Measurements from ENCODE around the gene LTA4H. TPM values are rescaled to one million over a fixed set of nuclear protein-coding genes. Genes with fewer than 3 reads are reported as not detected.
A peak's percentile ranks its signal among the peaks of the same experiment; 100 is the strongest.

LTA4H gene
- total and polyA plus RNA-seq, 9 donors: 82.8 to 282 (median 106) TPM

DNA sequence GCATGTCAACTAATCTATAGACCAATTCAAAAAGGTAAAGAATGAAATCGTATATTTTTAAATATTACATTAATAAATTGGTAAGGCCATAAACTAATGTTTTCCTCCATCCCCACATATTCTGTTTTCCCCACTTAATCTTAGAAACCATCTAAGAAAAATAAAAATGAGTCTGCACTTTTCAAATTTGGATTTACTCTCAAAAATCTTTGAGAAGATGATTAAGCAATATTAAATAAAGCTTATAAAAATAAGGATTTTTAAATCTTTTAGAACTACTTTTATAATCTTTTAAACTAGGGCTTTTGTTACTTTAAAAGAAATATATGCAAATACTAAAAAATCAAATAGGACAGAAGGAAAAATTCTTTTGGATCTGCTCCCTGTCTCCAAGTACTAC, 28.7 kb downstream of the LTA4H start:
- no peak overlapping the region for H3K4me3 ChIP-seq
- no peaks in the 10 kb centered on the region for H3K27me3 ChIP-seq
- no peaks in the 10 kb centered on the region for H3K4me1 ChIP-seq (ENCODE audit: insufficient read depth)
- intact Hi-C loops (cut with DNase I): no loop called here
- no peaks in the 10 kb centered on the region for H3K9me3 ChIP-seq
- H3K27ac ChIP-seq: no peak overlapping the region
- TF ChIP-seq, protein P1, sequence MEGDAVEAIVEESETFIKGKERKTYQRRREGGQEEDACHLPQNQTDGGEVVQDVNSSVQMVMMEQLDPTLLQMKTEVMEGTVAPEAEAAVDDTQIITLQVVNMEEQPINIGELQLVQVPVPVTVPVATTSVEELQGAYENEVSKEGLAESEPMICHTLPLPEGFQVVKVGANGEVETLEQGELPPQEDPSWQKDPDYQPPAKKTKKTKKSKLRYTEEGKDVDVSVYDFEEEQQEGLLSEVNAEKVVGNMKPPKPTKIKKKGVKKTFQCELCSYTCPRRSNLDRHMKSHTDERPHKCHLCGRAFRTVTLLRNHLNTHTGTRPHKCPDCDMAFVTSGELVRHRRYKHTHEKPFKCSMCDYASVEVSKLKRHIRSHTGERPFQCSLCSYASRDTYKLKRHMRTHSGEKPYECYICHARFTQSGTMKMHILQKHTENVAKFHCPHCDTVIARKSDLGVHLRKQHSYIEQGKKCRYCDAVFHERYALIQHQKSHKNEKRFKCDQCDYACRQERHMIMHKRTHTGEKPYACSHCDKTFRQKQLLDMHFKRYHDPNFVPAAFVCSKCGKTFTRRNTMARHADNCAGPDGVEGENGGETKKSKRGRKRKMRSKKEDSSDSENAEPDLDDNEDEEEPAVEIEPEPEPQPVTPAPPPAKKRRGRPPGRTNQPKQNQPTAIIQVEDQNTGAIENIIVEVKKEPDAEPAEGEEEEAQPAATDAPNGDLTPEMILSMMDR (IDR thresholded peaks at IDR 0.05): no peak
- TF ChIP-seq EP300 (IDR thresholded peaks at IDR 0.05) (no peak), POLR2A (IDR thresholded peaks at IDR 0.05) (no peak)
- 92 to 98% (median 96%) methylated on average over 1 of the region's 1 CpG for WGBS, 3 donors
- no peaks in the 10 kb centered on the region for H3K36me3 ChIP-seq
- DNase-seq: no peak

DNA sequence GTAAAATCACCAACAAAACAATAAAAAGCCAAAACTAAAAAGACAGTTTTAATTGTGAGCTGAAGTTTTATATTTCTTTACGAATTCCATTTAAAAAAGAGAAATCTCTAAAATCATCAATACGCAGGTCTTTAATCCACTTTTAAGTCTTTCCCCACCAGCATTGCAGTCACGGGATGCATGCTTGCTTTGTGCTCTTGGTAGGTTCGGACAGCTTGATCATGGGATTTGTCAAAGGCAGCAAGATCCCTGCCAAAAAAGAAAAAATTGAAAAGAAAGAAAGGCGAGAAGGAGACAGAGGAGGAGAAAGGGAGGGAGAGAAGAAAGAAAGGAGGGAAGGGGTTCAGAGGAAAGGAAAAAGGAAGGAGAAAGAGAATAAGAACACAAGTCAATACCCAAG, 34.5 kb downstream of the LTA4H start:
- no peak overlapping the region for H3K4me3 ChIP-seq
- H3K27me3 ChIP-seq: no peaks in the 10 kb centered on the region
- no peaks in the 10 kb centered on the region for H3K4me1 ChIP-seq (ENCODE audit: insufficient read depth)
- no peaks in the 10 kb centered on the region for H3K9me3 ChIP-seq
- H3K36me3 ChIP-seq: no peaks in the 10 kb centered on the region
- DNase-seq: no peak
- 75 to 86% (median 83%) methylated on average over 5 of the region's 5 CpGs for WGBS, 3 donors
- no peak for TF ChIP-seq POLR2A (IDR thresholded peaks at IDR 0.05)
- TF ChIP-seq, protein P1 (IDR thresholded peaks at IDR 0.05): no peak
- no peak for TF ChIP-seq EP300 (IDR thresholded peaks at IDR 0.05)
- H3K27ac ChIP-seq: no peak overlapping the region
- intact Hi-C loops (cut with DNase I): no loop called here

DNA sequence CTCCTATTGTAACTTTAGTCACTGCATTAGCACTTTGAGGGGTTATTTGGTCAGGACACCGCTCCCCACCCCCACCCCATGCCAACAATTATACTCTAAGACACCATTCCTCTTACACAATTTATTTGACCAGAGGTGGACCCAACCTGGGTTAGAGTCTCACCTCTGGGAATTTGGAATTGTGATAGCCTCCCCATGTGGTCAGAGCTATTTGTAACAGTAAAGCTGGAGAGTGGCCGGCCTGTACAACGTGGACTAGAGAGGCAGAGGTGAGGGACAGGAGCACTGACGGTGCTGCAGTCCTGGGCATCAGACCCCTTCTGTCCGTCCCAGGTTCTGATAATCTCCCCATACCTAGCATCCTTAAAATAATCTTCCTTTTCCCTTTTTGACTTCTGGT, 35.9 kb downstream of the LTA4H start:
- H3K9me3 ChIP-seq: no peaks in the 10 kb centered on the region
- H3K27ac ChIP-seq: no peak overlapping the region
- WGBS, 3 donors: 78 to 87% (median 86%) methylated on average over 5 of the region's 5 CpGs
- DNase-seq: no peak
- TF ChIP-seq EP300 (IDR thresholded peaks at IDR 0.05) (no peak), POLR2A (IDR thresholded peaks at IDR 0.05) (no peak)
- TF ChIP-seq, protein P1 (IDR thresholded peaks at IDR 0.05): no peak
- intact Hi-C loops (cut with DNase I): loop anchor here in 1 of 4 donors (10.0 kb wide), 1 partner anchor 415 kb away; no protein-coding TSS in a partner anchor
- no peaks in the 10 kb centered on the region for H3K27me3 ChIP-seq
- no peaks in the 10 kb centered on the region for H3K36me3 ChIP-seq
- no peaks in the 10 kb centered on the region for H3K4me1 ChIP-seq (ENCODE audit: insufficient read depth)
- no peak overlapping the region for H3K4me3 ChIP-seq

DNA sequence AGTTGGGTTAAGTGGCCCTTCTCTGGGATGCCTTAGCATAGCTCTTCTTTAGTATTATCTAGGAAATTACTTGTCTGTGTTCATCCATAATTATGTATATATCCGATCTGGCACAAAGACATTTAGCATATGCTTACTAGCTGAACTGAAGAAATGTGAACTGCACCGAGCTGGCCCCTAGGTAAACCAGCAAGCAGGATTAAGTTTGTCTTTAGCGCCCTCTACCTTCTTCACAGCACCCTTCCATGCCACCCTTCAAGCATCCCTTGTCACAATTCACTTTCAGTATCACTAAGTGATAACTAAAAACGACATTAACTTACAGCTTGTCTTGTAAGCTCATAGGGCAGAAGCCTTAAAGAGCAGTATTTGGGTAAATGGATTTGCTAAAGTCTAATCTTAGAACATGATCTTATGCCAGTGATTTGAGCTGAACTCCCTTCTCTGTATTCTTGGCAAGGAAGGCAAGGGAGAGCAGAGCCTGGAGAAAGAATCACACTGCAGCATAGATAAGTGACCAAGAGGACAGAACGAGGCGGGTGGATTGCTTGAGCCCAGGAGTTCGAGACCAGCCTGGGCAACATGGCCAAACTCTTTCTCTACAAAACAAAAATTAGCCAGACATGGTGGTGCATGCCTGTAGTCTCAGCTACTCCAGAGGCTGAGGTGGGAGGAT, 36.6 kb downstream of the LTA4H start:
- TF ChIP-seq POLR2A (IDR thresholded peaks at IDR 0.05) (no peak), EP300 (IDR thresholded peaks at IDR 0.05) (no peak)
- TF ChIP-seq, protein P1 (IDR thresholded peaks at IDR 0.05): peak in 1 of 3 donors; percentile 32
- WGBS, 3 donors: 25 to 34% (median 27%) methylated on average over 7 of the region's 7 CpGs
- H3K27ac ChIP-seq: no peak overlapping the region
- no peak overlapping the region for H3K4me3 ChIP-seq
- H3K27me3 ChIP-seq: no peaks in the 10 kb centered on the region
- no peaks in the 10 kb centered on the region for H3K36me3 ChIP-seq
- intact Hi-C loops (cut with DNase I): loop anchor here in 1 of 4 donors (10.0 kb wide), 1 partner anchor 414 kb away; no protein-coding TSS in a partner anchor
- no peaks in the 10 kb centered on the region for H3K9me3 ChIP-seq
- H3K4me1 ChIP-seq (ENCODE audit: insufficient read depth): no peaks in the 10 kb centered on the region
- peak in 1 of 5 donors; percentile 24 for DNase-seq

All from ovary (tissue), 9 donors.